PC-3 (cell line): ENCODE measurements around the gene CHRNB4.

Experiments used
- EZH2phosphoT487 ChIP-seq: fragments of 300-600 bp; sonication (generic); IDR thresholded peaks from 2 replicates; pipeline ENCODE4 v1.6.1; 2018; ENCODE audit warnings: mild to moderate bottlenecking, antibody characterized with exemption, low read length, borderline replicate concordance
- TF ChIP-seq, protein P1 (sequence below): fragments of 300-600 bp; sonication (generic); conservative IDR thresholded peaks from 2 replicates; pipeline ENCODE4 v1.5.1; 2017; ENCODE audit warnings: antibody characterized with exemption, low read depth, mild to moderate bottlenecking, low read length

- TF ChIP-seq, protein P1, sequence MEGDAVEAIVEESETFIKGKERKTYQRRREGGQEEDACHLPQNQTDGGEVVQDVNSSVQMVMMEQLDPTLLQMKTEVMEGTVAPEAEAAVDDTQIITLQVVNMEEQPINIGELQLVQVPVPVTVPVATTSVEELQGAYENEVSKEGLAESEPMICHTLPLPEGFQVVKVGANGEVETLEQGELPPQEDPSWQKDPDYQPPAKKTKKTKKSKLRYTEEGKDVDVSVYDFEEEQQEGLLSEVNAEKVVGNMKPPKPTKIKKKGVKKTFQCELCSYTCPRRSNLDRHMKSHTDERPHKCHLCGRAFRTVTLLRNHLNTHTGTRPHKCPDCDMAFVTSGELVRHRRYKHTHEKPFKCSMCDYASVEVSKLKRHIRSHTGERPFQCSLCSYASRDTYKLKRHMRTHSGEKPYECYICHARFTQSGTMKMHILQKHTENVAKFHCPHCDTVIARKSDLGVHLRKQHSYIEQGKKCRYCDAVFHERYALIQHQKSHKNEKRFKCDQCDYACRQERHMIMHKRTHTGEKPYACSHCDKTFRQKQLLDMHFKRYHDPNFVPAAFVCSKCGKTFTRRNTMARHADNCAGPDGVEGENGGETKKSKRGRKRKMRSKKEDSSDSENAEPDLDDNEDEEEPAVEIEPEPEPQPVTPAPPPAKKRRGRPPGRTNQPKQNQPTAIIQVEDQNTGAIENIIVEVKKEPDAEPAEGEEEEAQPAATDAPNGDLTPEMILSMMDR = no peak
- TF ChIP-seq EZH2phosphoT487 = no peak
Observed at GRCh38 chr15:78628227-78628626, 12.8 kb downstream of the CHRNB4 start.
